Activated CD8-positive, alpha-beta memory T cell treated with anti-CD3 and anti-CD28 coated beads for 24 hours (primary cell): ENCODE measurements around the gene PRPH.
"Not testable (repeated sequence)": the region's sequence is repeated elsewhere in the genome, so short reads cannot be mapped to it uniquely, and the experiment has no call there.

Experiments
- DNase-seq: peaks from one replicate; pipeline ENCODE4 v3.0.0-alpha.2; 2020

The PRPH gene

DNA sequence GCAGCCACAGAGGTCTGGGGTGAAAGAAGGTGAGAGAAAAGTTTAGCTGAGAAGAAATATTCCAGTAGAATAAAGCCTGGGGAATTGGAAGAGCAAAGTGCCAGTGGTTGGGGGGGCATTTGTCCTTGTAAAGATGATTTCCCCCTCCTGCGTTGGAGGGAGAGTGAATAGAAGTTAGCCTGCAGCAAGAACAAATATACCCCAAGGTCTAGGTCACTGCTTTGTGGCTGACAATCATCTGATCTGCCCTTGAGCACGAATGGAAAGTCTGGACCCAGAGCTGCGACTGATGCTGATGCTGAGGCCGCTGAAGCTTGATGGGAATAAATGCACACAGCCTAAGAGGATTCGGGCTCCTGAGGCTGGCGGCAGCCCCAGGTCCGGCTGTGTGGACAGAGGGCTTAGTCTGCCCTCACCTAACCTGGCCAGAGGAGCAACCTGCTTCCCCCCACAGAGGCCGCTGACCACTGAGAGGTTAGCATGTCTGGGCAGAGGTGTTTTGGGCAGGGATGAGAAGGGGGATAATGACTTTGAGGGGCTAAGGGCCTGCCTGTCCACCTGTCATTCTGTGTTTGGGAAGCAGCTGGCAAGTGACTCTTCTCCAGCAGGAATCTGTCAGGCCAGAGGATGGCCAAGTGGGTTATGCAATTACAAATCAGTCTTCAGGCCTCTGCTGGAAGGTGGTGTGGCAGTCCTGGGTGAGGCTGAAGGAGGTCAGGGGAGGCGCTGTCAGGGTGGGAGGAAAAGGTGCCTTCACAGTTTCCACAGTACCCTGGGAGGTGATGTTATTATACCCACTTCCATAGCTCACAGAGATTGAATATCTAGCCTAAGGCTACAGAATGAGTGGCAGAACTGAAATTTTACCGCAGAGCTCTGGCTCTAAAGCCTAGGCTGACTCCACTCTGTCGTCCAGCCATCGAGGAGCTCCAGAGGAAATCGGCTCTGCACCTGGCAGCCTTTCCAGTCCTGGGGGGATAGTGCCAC, 18.4 kb upstream of the PRPH start:
- DNase-seq = no peak

DNA sequence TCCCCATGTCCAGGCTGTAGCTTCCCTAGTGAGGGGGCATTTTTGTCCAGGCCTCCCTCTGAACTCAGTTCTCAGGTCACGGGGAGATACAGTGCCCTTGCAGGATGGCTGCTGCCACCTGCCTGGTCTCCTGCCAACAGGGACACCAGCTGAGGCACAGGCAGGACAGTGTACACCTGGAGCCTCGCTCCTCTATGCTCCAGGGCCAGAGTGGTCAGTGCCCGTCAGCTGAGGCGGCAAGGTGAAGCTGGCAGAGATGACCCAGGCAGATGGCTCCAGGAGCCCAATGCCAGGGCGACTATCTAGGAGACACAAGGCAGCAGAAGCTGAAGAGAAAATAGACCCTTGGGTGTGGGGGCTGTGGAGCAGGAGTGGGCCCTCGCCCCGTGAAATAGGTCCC, 17.5 kb upstream of the PRPH start:
- DNase-seq = no peak

DNA sequence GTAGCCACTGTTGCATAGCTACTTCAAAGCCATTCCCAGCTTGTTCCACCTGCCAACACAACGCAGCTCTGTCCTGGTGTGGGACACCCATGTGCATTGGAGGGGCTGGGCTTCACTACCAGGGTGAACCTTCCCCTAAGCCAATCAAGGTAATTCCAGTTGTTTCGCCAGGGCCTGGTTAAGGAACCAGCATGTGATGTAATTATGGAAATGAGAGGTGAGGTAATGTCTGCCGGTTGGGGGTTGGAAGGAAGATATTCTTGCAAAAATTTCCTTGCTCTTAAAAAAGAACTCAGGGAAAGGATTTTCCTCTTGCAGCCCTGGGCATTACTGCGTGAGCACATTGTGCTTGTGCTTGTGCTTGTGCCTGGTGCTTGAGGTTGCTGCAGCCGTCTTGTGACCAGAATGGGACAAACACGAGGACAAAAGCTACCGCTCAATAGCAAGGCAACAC, 15.2 kb upstream of the PRPH start:
- DNase-seq = no peak

DNA sequence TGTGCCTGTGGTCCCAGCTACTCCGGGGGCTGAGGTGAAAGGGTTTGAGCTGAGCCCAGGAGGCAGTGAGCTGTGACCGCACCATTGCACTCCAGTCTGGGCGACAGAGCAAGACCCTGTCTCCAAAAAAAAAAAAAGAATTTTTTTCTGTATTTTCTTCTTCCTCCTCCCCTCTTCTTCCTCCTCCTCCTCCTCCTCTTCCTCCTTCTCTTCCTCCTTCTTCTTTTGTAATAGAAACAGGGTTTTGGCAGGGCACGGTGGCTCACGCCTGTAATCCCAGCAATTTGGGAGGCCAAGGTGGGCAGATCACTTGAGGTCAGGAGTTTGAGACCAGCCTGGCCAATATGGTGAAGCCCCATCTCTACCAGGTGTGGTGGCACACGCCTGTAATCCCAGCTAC, 14.4 kb upstream of the PRPH start:
- DNase-seq = not testable (repeated sequence)

DNA sequence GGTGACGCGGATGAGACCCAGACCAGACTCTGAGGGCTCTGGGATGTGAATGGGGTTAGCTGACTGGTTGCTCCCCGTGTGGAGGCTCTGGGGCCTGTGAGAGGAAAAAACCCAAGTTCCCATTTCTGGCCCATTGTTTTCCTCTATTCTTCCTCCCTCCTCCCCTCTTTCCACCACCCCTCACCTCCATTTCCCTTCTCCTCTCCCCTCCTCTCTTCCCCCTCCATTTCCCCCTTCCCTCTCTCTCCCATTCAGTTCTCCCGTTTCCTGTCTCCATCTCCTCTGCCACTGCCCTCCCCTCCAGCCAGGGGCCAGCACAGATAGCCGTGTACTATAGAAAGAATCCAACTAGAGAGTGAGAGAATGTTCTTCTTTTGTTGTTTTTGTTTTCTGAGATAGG, 12.6 kb upstream of the PRPH start:
- DNase-seq = no peak

DNA sequence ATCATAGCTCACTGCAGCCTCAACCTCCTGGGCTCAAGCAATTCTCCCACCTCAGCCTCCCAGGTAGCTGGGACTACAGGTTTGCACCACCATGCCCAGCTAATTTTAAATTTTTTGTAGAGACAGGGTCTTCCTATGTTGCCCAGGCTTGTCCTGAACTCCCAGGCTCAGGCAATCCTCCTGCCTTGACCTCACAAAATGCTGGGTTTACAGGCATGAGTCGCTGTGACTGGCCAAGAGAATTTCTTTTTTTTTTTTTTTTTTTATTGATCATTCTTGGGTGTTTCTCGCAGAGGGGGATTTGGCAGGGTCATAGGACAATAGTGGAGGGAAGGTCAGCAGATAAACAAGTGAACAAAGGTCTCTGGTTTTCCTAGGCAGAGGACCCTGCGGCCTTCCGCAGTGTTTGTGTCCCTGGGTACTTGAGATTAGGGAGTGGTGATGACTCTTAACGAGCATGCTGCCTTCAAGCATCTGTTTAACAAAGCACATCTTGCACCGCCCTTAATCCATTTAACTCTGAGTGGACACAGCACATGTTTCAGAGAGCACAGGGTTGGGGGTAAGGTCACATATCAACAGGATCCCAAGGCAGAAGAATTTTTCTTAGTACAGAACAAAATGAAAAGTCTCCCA, 12.1 kb upstream of the PRPH start:
- not testable (repeated sequence) for DNase-seq

DNA sequence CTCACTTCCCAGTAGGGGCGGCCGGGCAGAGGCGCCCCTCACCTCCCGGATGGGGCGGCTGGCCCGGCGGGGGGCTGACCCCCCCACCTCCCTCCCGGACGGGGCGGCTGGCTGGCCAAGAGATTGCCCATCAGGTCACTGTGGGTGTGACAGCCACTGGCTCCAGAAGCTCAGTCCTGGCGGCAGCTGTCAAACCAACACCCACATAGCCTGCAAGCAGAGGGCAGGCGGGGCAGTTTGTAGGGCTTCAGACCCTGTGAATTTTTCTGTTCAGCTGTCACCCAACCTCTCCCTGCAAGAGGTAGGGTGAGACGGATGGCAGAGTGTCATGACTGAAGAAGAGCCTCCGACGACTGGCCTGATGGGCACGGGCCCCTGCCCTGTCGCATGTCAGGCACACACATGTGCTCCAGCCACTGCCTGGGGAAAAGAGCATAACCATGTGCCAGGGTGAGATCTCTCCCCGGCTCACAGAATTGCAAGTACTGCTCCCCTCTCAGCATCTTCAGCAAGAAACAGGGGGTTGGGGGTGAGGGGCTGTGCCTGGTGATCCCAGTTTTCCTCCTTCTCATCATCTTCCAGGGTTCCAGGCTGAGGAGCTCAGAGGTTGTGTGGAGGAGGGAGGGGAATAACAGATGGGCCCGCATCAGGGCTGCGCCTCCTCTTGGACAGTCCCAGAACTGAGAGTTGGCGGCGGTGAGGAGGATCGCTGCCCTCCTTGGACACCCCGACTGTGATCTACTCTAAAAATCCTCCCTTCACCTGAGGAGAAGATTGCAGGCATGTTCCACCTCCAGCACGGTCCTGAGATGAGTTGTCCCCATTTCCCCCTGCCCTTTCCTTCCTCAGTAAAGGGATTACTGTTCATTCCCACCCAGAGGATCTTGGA, 11.2 kb upstream of the PRPH start:
- no peak for DNase-seq

DNA sequence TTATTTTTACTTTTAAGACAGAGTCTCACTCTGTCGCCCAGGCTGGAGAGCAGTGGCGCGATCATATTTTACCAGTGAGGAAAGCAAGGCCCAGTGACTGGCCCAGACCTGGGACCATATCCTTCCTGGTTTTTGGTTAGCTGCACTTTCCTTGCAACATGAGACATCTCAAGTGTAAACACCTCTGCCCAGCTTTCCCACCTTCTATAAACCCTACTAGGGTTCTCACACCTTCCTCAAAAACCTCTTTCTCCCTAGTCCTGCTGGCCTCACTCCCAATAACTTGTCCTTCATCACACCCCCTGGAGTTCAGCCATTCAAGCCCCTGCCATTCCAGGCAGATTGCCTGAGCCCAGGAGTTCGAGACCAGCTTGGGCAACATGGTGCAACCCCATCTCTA, 10.3 kb upstream of the PRPH start:
- no peak for DNase-seq

DNA sequence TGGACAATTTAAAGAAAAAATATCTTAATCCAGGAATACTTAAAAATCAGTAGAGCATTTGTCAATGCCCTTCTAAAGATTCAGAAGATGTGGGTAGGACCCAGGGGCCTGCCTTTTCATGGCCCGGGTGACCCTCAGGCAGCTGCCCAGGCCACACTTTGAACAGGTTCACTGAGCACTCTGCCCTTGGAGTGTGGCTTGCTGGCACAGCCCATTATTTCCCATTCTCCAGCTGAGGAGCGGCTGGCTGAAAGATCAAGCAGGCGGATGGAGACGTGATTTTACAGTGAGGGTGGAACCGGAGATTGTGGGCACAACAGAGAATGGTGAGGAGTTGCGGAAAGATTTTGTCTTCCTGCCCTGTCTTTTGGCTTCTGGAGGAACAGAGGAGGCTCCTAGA, 7.1 kb upstream of the PRPH start:
- no peak for DNase-seq

DNA sequence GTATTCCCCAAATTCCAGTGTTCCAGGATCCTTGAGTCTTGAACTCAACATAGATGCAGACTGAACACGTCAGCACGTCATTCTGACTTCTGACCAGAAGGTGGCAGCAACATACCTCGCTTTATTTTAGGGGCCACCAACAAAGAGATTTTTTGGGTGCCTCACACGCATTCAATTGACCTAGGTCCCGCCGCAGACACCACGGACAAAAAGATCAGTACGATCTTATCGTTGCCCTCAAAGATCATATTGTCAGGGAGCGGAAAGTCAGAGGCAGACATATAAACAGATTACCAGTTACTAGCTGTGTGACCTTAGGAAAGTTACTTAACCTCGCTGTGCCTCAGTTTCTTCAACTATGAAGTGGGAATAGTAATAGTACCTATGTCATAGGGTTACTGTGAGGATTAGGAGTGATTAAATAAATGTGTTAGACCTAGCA, 6.5 kb upstream of the PRPH start:
- peak; percentile 86 for DNase-seq

DNA sequence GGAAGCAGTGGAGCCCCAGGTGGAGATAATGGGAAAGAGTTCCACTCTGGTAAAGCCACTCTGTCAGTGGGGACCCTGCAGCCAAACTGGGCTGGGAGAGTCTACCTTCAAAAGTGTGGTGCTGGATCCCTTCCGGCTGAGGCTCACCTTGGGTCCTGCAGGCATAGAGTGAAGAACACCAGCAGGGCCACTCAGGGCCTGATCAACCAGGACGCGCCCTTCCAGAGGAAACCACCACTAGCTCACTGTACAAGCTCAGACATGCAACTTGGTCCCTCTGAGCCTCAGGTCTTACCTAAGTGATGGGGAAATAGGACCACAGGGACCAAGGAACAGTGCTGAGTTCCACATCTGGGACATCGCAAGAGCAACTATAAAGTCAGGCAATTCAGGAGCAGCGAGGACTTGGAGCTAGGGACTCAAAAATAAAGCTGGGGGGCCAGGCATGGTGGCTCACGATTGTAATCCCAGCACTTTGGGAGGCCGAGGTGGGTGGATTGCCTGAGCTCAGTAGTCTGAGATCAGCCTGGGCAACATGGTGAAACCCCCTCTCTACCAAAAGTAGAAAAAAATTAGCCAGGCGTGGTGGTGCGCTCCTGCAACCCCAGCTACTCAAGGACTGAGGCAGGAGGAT, 5.9 kb upstream of the PRPH start:
- DNase-seq = no peak

DNA sequence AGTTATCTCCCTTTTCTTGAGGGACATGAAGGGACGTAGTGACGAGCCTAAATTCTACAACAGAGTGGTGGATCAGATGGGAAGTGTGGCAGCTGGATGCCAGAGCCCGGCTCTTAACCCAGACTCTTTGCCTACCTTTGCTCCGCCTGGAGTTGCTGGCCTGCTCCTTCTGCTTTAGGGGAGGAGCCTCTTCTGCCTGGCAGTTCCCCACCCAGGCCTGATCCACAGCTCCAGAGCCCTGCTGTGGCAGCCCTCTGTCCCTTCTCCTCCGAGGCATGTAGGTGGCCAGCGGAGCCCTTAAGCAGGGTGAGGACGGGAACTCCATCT, 2.3 kb upstream of the PRPH start:
- DNase-seq = no peak

DNA sequence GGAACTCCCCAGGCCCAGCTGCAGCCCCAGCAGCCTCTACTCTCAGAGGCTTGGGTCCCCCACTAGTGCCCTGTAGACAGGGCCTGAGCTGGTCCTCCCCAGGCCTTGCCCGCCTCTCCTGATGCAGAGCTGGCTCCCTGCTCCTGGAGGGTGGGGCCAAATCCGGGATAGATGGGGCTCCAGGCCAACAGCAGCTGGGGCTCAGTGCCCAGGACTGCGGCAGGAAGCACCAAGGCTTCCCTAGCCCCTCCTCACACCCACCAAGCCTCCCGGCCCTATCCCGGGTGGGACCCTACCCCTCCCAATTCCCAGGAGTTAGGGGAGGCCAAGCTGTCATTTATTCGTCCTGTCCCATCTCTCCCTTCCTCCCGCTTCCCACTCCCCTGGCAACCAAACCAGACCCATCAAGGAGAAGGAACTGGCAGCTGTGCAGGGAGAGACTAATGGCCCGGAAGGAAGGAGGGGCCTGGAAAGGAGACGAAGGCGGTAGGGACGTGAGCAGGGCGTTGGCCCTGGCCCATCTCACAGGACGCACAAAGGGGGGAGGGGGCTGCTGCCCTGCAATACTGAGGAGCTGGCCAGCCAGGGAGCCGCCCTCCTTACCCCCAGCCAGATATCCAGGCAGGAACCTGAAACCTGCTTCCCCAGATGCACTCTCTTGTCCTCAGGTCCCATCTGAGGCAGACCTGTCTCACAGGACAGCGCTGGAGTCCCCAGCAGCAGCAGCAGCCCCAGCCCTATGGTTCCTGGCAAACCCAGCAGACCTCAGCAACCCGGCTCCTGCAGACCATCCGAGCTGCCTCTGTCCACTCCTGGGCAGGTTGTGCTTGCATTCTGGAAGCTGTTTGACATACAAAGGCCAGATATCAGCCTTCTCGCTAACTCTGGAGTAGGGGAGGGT, 1.6 kb upstream of the PRPH start:
- DNase-seq = no peak

DNA sequence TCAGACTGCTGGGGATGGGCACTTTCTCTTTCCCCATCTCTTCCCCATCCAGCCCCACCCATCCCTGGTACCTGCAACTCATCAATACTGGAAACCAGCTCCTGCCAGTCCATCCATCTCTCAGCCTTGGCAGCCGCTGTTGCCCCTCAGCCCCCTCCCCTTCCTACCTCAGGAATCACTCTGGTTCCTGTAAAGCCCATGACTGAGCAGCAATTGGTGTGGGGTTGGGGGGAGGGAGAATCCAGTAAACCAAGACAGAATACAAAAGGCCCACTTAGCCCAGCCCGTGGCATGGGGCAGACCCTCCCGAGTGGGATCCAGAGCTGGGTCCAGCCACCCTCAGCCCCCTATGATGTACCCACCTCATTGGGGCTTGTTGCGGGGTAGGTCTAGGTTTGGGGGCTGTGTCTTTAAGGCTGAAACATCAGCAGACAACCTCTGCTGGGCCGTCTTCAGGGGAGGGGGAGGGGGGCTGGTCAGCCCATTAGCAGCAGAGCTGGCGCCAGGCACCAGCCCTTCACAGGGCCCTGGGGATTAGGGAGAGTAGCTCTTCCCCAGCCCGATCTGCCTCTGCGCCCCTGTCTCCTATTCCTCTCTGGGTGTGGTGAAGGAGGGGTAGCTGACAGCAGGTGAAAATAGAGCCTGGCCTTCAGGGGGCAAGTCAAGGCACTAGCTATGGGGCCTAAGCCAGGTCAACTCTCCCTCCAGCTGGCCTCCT, 702 bp upstream of the PRPH start:
- no peak for DNase-seq

DNA sequence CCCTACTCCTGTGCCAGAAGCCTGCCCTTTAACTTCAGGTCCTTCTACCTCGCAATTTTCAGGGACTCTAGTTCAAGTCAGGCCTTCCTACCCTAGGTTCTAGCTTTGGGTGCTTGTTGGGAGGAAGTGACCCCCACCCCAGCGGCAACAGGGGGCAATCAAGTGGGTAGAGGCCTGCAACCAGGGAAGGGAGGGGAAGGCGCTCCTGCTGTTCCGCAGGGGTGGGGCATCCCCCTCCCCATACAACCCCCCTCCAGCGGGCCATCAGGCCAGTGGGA, 204 bp upstream of the PRPH start:
- DNase-seq = no peak

DNA sequence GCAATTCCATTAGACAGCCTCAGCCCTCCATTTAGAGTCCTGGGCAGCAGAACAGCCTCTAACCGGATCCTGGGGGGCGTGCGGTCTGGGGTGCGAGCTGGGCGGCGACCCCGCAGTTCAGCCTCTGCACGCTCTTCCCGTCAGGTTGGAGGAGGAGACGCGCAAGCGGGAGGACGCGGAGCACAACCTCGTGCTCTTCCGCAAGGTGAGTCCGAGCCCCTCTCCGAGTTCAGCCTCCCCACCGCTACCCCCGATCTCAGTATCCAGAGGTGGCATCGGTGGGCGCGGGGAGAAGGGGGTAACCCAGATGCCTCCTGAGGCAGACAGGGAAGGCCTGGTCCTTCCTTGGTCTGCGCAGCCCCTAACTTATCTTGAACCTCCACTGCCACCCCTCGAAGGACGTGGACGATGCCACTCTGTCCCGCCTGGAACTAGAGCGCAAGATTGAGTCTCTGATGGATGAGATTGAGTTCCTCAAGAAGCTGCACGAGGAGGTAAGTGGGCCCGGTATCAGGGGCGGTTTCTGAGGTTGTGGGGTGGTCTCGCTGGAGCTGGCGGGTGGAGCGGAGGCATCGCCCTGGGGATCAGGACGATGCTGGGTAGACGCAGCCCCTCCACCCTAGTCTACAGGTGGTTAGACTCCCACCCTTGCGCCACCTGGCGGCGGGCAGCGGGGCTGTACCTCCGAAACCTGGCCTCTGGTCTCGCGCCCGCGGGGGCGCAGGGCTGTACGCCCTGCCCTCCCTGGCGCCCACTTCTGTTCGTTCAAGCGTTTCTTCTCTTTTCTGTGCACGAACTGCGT, 1.3 kb downstream of the PRPH start:
- DNase-seq = peak; percentile 86

DNA sequence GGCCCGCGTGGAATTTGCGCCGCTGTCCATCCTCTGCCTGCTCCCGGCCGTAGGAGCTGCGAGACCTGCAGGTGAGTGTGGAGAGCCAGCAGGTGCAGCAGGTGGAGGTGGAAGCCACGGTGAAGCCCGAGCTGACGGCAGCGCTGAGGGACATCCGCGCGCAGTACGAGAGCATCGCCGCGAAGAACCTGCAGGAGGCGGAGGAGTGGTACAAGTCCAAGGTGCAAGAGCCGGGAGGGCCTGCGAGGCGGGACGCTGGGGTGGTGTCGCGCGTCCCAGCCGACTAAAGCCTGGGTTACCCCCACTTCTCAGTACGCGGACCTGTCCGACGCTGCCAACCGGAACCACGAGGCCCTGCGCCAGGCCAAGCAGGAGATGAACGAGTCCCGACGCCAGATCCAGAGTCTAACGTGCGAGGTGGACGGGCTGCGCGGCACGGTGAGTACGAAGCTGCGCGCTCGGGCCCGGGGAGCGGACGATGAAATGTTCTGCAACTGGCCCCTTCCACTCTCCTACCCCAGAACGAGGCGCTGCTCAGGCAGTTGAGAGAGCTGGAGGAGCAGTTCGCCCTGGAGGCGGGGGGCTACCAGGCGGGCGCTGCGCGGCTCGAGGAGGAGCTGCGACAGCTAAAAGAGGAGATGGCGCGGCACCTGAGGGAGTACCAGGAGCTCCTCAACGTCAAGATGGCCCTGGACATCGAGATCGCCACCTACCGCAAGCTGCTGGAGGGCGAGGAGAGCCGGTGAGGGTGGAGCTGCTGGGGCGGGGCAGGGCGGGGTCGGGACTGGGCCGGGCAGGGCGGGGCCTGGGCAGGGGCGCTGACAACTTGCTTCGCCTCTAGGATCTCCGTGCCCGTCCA, 2.1 kb downstream of the PRPH start:
- peak; percentile 72 for DNase-seq

DNA sequence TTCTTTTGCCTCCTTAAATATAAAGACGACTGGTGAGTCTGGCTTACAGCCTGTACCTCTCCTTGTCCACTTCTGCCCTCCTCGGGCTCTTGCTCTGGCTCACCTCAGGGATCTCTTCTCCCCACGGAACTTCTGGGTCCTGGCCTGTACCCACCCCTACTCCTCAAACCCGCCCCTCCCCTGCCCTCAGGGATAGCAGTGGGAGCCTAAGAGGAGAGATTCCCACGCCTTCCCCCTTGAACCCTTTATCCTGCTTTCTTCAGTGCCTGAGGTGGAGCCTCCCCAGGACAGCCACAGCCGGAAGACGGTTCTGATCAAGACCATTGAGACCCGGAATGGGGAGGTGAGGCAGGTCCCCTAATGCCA, 2.7 kb downstream of the PRPH start:
- DNase-seq = no peak

DNA sequence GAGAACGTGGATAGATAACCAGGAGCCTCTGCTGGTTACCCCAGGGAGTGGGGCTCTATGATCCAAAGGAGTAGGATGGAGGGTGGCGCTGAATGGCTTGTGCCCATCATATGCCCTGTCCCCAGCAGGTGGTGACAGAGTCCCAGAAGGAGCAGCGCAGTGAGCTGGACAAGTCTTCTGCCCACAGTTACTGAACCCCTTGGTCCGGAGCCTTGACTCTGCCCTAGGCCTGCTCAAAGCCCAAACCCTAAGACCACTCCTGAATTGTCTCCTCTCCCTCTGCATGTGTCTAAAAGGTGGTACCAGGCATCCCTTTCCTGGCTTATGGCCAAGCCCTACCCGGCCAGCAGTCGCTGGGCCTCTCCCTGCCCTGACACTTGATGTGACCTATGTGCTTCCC, 3.2 kb downstream of the PRPH start:
- DNase-seq = no peak

DNA sequence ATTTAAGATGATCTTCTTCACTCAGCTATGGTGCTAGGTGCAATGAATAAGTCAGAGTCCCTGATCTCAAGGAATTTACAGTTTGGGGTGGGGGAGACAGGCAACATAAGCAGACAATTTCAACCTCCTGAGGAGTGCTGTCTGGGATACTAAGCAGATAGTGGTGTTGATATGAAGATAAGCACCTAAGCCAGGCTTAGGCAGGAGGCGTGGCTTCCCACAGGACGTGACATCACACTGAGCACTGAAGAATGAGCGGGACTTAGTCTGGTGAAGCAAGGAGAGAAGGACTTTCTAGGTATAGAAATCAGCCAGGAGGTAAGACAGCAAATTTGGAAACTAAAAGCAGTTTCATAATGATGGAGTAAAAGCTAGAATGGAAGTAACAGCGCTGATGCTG, 6.8 kb downstream of the PRPH start:
- DNase-seq = no peak
